ENCODE data around the gene DOCK6. TPM values are rescaled to one million over a fixed set of nuclear protein-coding genes. Genes with fewer than 3 reads are reported as not detected.

DOCK6 gene
- polyA plus RNA-seq, 10 donors, result 26.3 to 67.9 (median 36.2) TPM

Other genes with a start within 250 kb of the DOCK6 start
- gene LDLR, start 173.1 kb downstream of the DOCK6 start, polyA plus RNA-seq (ENCODE audit: insufficient read length in 10 of 10), result 10 to 100 TPM; 15.3 to 39.5 (median 20.0) TPM
- gene SPC24, start 106.7 kb downstream of the DOCK6 start, polyA plus RNA-seq (ENCODE audit: insufficient read length in 10 of 10), result 10 to 100 TPM in 8 of 10 donors, 1 to 10 TPM in 2; 6.9 to 19.2 (median 11.4) TPM
- gene KANK2, start 65.0 kb downstream of the DOCK6 start, polyA plus RNA-seq (ENCODE audit: insufficient read length in 10 of 10), result 100 to 1,000 TPM in 9 of 10 donors, 10 to 100 TPM in 1; 99.0 to 131 (median 106) TPM
- gene ANGPTL8, start 22.9 kb downstream of the DOCK6 start, polyA plus RNA-seq (ENCODE audit: insufficient read length in 10 of 10), result under 1 TPM in 8 of 10 donors, not detected in 2; 0.36 to 0.96 (median 0.53) TPM
- under 1 TPM in 1 of 10 donors, not detected in 9; 0.22 TPM for gene TSPAN16, start 33.6 kb upstream of the DOCK6 start, polyA plus RNA-seq (ENCODE audit: insufficient read length in 10 of 10)
- gene RAB3D, start 77.1 kb upstream of the DOCK6 start, polyA plus RNA-seq (ENCODE audit: insufficient read length in 10 of 10), result 10 to 100 TPM in 2 of 10 donors, 1 to 10 TPM in 8; 5.2 to 12.5 (median 6.2) TPM
- 10 to 100 TPM; 35.7 to 44.1 (median 39.9) TPM for gene TMEM205, start 83.7 kb upstream of the DOCK6 start, polyA plus RNA-seq (ENCODE audit: insufficient read length in 10 of 10)
- gene CCDC159, start 84.0 kb upstream of the DOCK6 start, polyA plus RNA-seq (ENCODE audit: insufficient read length in 10 of 10), result 10 to 100 TPM in 4 of 10 donors, 1 to 10 TPM in 6; 4.9 to 13.4 (median 9.0) TPM
- 10 to 100 TPM in 9 of 10 donors, 1 to 10 TPM in 1; 9.4 to 15.6 (median 12.6) TPM for gene PLPPR2, start 92.9 kb upstream of the DOCK6 start, polyA plus RNA-seq (ENCODE audit: insufficient read length in 10 of 10)
- gene SWSAP1, start 112.1 kb upstream of the DOCK6 start, polyA plus RNA-seq (ENCODE audit: insufficient read length in 10 of 10), result 1 to 10 TPM in 7 of 10 donors, under 1 TPM in 3; 0.85 to 2.1 (median 1.4) TPM
- gene EPOR, start 121.8 kb upstream of the DOCK6 start, polyA plus RNA-seq (ENCODE audit: insufficient read length in 10 of 10), result 1 to 10 TPM; 2.6 to 3.9 (median 3.1) TPM
- 1 to 10 TPM in 1 of 10 donors, under 1 TPM in 9; 0.32 to 1.7 (median 0.62) TPM for gene RGL3, start 156.8 kb upstream of the DOCK6 start, polyA plus RNA-seq (ENCODE audit: insufficient read length in 10 of 10)
- gene ODAD3, start 172.6 kb upstream of the DOCK6 start, polyA plus RNA-seq (ENCODE audit: insufficient read length in 10 of 10), result under 1 TPM in 9 of 10 donors, not detected in 1; 0.16 to 0.46 (median 0.26) TPM
- 100 to 1,000 TPM; 136 to 229 (median 180) TPM for gene PRKCSH, start 173.1 kb upstream of the DOCK6 start, polyA plus RNA-seq (ENCODE audit: insufficient read length in 10 of 10)
- gene ELAVL3, start 218.5 kb upstream of the DOCK6 start, polyA plus RNA-seq (ENCODE audit: insufficient read length in 10 of 10), result under 1 TPM in 4 of 10 donors, not detected in 6; 0.07 to 0.34 (median 0.22) TPM
- gene ZNF653, start 243.3 kb upstream of the DOCK6 start, polyA plus RNA-seq (ENCODE audit: insufficient read length in 10 of 10), result 1 to 10 TPM; 3.6 to 7.0 (median 5.9) TPM